Spleen (tissue), 11 donors: ENCODE data around the gene PHF21A. TPM values are rescaled to one million over a fixed set of nuclear protein-coding genes. Genes with fewer than 3 reads are reported as not detected.

Experiments
- DNase-seq: peaks from one replicate; pipeline ENCODE4 v3.0.0-alpha.2; 2020
- H3K27ac ChIP-seq, 8 donors: fragments of 200-600 bp; sonication (generic) in 7 of 8; 1 replicate in 4 of 8; 2 replicates in 4 of 8; pipeline versions ENCODE4 v1.5.0 to v1.8.0; 2016 to 2021; ENCODE audit warnings: inconsistent platforms in 4 of 8, mild to moderate bottlenecking in 4 of 8, moderate library complexity in 1 of 8
- H3K27me3 ChIP-seq, 7 donors: fragments of 200-600 bp; sonication (generic) in 6 of 7; replicated peaks in 1 of 7; 1 replicate in 4 of 7; 2 replicates in 3 of 7; pipeline versions ENCODE4 v1.5.0 to v1.8.0; 2016 to 2021; ENCODE audit warnings: inconsistent platforms in 3 of 7, mild to moderate bottlenecking in 1 of 7
- H3K36me3 ChIP-seq, 6 donors: fragments of 200-600 bp; sonication (generic) in 5 of 6; 1 replicate in 4 of 6; 2 replicates in 2 of 6; pipeline versions ENCODE4 v1.5.0 to v1.8.0; 2016 to 2021; ENCODE audit warnings: inconsistent platforms in 2 of 6
- H3K4me1 ChIP-seq, 6 donors: fragments of 200-600 bp; sonication (generic) in 5 of 6; 1 replicate in 3 of 6; 2 replicates in 3 of 6; pipeline versions ENCODE4 v1.5.0 to v1.8.0; 2016 to 2021; ENCODE audit warnings: inconsistent platforms in 3 of 6
- H3K4me3 ChIP-seq, 8 donors: fragments of 200-600 bp; sonication (generic) in 7 of 8; 1 replicate in 4 of 8; 2 replicates in 4 of 8; pipeline versions ENCODE4 v1.5.0 to v1.8.0; 2016 to 2021; ENCODE audit warnings: inconsistent platforms in 4 of 8, mild to moderate bottlenecking in 4 of 8, moderate library complexity in 2 of 8
- H3K9me3 ChIP-seq, 8 donors: fragments of 200-600 bp; sonication (generic) in 7 of 8; 1 replicate in 4 of 8; 2 replicates in 4 of 8; pipeline versions ENCODE4 v1.5.0 to v1.8.0; 2016 to 2021; ENCODE audit warnings: inconsistent platforms in 4 of 8
- POLR2A ChIP-seq, 3 donors: fragments of 450-650 bp; IDR thresholded peaks; one replicate each; pipeline ENCODE4 v1.5.1; 2017; ENCODE audit warnings: antibody characterized with exemption in 3 of 3, mild to moderate bottlenecking in 1 of 3
- POLR2AphosphoS5 ChIP-seq, 3 donors: sonication (generic); formaldehyde crosslinking; IDR thresholded peaks; one replicate each; pipeline ENCODE4 v1.5.1; 2017; ENCODE audit warnings: antibody characterized with exemption in 3 of 3
- WGBS, 5 donors: extraction: QIAGEN DNeasy Blood & Tissue Kit in 3 of 5; methylation state at CpG; one replicate each; pipeline versions ENCODE4 v1.1.5 to v1.1.7; 2013 to 2018; 5-methylcytosine and 5-hydroxymethylcytosine counted together
- intact Hi-C: fragments of 100-400 bp; cut with DNase I; formaldehyde crosslinking; loops from one replicate; pipeline ENCODE4 v1.15.0; 2023; ENCODE audit warnings: low total_unique reads
- polyA plus RNA-seq, 3 donors: library from polyadenylated mRNA; stranded (reverse); fragments of 200-250 nt; gene quantifications; one replicate each; pipeline ENCODE4 v1.2.1, GENCODE V29; 2013
- total RNA-seq, 7 donors: library from RNA; depleted of rRNA in 3 of 7; stranded (reverse); fragments of >200 nt in 3 of 7; fragmentation: NEBNext Ultra II Directional in 4 of 7; extraction: Animal tissue kit (Norgen Biotek cat#: 25700) in 4 of 7; gene quantifications; one replicate each; pipeline versions ENCODE4 v1.1.0 to v1.2.1, GENCODE V29; 2016 to 2021
- TF ChIP-seq, protein P1 (sequence below), 11 experiments: fragments of 200-600 bp in 7 of 11; fragments of 450-650 bp in 4 of 11; sonication (generic) in 4 of 11; IDR thresholded peaks in 8 of 11; conservative IDR thresholded peaks in 3 of 11; 1 replicate in 7 of 11; 2 replicates in 4 of 11; pipeline versions ENCODE4 v1.4.0 to v1.8.0; 2016 to 2021; ENCODE audit warnings: antibody characterized with exemption in 11 of 11, inconsistent platforms in 4 of 11, mild to moderate bottlenecking in 1 of 11
- donor health status: healthy with polysubstance abuse.
- donor health status: DM: no; HTN: no; CAD: no; lungs with moderate emphysema.
- donor health status: DM: no; HTN: no; CAD: no.
- donor health status: Bipolar disorder and iron deficiency.
- donor health status: healthy.
- donor health status: DM: no; HTN: no; CAD: no.
- donor health status: DM: yes; HTN: yes; CAD: no.

Gene PHF21A
- total and polyA plus RNA-seq, 10 donors, result 9.2 to 110 (median 79.7) TPM

DNA sequence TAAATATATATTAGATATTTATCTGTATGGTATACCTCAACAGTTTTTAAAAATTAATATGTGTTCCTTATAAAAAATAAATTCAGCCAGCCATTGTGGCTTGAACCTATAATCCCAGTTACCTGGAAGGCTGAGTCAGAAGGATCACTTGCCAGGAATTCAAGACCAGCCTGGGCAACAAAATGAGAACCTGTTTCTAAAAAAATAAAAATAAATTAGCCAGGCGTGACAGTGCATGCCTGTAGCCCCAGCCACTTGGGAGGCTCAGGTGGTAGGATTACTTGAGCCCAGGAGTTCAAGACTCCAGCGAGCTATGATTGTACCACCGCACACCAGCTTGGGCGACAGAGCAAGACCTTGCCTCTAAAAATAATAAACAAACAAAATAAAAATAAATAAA lies 54.9 kb downstream of the PHF21A start:
- TF ChIP-seq POLR2A (IDR thresholded peaks at IDR 0.05) (no peak), POLR2AphosphoS5 (IDR thresholded peaks at IDR 0.05) (no peak)
- TF ChIP-seq, protein P1, sequence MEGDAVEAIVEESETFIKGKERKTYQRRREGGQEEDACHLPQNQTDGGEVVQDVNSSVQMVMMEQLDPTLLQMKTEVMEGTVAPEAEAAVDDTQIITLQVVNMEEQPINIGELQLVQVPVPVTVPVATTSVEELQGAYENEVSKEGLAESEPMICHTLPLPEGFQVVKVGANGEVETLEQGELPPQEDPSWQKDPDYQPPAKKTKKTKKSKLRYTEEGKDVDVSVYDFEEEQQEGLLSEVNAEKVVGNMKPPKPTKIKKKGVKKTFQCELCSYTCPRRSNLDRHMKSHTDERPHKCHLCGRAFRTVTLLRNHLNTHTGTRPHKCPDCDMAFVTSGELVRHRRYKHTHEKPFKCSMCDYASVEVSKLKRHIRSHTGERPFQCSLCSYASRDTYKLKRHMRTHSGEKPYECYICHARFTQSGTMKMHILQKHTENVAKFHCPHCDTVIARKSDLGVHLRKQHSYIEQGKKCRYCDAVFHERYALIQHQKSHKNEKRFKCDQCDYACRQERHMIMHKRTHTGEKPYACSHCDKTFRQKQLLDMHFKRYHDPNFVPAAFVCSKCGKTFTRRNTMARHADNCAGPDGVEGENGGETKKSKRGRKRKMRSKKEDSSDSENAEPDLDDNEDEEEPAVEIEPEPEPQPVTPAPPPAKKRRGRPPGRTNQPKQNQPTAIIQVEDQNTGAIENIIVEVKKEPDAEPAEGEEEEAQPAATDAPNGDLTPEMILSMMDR (IDR thresholded peaks at IDR 0.05 in 8 of 11, conservative IDR thresholded peaks at IDR 0.05 in 3 of 11), result no peak

DNA sequence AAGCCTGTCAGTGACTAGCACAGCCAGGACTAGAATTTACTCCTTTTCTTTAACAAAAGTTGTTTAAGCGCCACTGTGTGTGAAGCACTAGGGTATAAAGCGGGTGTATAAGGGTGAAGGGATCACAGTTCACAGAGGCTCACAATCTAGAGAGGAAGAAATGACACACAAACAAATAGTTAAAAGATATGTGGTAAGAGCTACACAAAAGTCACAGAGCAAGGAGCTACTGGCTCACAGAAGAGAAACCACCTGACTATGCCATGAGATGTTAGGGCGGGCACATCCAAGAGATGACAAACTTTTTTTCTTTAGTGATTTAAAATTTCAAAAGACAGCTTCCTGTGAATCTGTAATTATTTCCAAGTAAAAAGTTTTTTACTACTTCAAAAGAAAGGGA lies 55.6 kb downstream of the PHF21A start:
- Histone ChIP-seq H3K4me3 (no peak overlapping the region), H3K27me3 (no peaks in the 10 kb centered on the region), H3K4me1 (no peaks in the 10 kb centered on the region), H3K27ac (no peak overlapping the region), H3K36me3 (peaks cover 0 to 78% (median 9%) of the 10 kb centered on the region in 6 donors), H3K9me3 (no peaks in the 10 kb centered on the region)
- intact Hi-C loops, result no loop called here
- 96 to 98% (median 96%) methylated on average over 3 of the region's 3 CpGs for WGBS, 5 donors
- TF ChIP-seq POLR2AphosphoS5 (IDR thresholded peaks at IDR 0.05), result no peak
- DNase-seq, result no peak

More for the DNA sequence above, 54.9 kb downstream of the PHF21A start:
- DNase-seq, result no peak
- H3K4me3 ChIP-seq, result no peak overlapping the region
- H3K36me3 ChIP-seq, result peaks cover 0 to 82% (median 9%) of the 10 kb centered on the region in 6 donors
- no peaks in the 10 kb centered on the region for H3K4me1 ChIP-seq
- no peaks in the 10 kb centered on the region for H3K27me3 ChIP-seq
- intact Hi-C loops, result no loop called here
- no peaks in the 10 kb centered on the region for H3K9me3 ChIP-seq
- no peak overlapping the region for H3K27ac ChIP-seq
- 89 to 96% (median 92%) methylated on average over 4 of the region's 4 CpGs for WGBS, 5 donors

- Histone ChIP-seq H3K4me3 (no peak overlapping the region), H3K36me3 (peaks cover 0 to 64% (median 6%) of the 10 kb centered on the region in 6 donors), H3K4me1 (no peaks in the 10 kb centered on the region), H3K27ac (no peak overlapping the region), H3K27me3 (no peaks in the 10 kb centered on the region), H3K9me3 (no peaks in the 10 kb centered on the region)
- intact Hi-C loops, result no loop called here
- no peak for DNase-seq
- TF ChIP-seq, protein P1 (IDR thresholded peaks at IDR 0.05 in 8 of 11, conservative IDR thresholded peaks at IDR 0.05 in 3 of 11), result no peak
- no peak for TF ChIP-seq POLR2AphosphoS5 (IDR thresholded peaks at IDR 0.05)
- no peak for TF ChIP-seq POLR2A (IDR thresholded peaks at IDR 0.05)
- 95 to 100% (median 98%) methylated on average over 2 of the region's 2 CpGs for WGBS, 5 donors
These were observed 57.0 kb downstream of the PHF21A start for GRCh38 chr11:46064221-46064620.

- no peaks in the 10 kb centered on the region for H3K9me3 ChIP-seq
- H3K36me3 ChIP-seq, result peaks cover 0 to 57% (median 5%) of the 10 kb centered on the region in 6 donors
- 81 to 95% (median 92%) methylated on average over 3 of the region's 3 CpGs for WGBS, 5 donors
- DNase-seq, result no peak
- H3K27me3 ChIP-seq, result no peaks in the 10 kb centered on the region
- no peak overlapping the region for H3K4me3 ChIP-seq
- no peaks in the 10 kb centered on the region for H3K4me1 ChIP-seq
- intact Hi-C loops, result no loop called here
- TF ChIP-seq POLR2A (IDR thresholded peaks at IDR 0.05) (no peak), POLR2AphosphoS5 (IDR thresholded peaks at IDR 0.05) (no peak)
- TF ChIP-seq, protein P1 (IDR thresholded peaks at IDR 0.05 in 8 of 11, conservative IDR thresholded peaks at IDR 0.05 in 3 of 11), result no peak
- no peak overlapping the region for H3K27ac ChIP-seq
These were observed 58.1 kb downstream of the PHF21A start for GRCh38 chr11:46063138-46063537.

- Histone ChIP-seq H3K36me3 (peaks cover 0 to 26% (median 0%) of the 10 kb centered on the region in 6 donors), H3K27ac (no peak overlapping the region), H3K9me3 (no peaks in the 10 kb centered on the region), H3K27me3 (no peaks in the 10 kb centered on the region), H3K4me1 (peaks cover 0 to 2% (median 0%) of the 10 kb centered on the region in 6 donors), H3K4me3 (no peak overlapping the region)
- intact Hi-C loops, result no loop called here
- DNase-seq, result no peak
- no peak for TF ChIP-seq POLR2AphosphoS5 (IDR thresholded peaks at IDR 0.05)
- no peak for TF ChIP-seq POLR2A (IDR thresholded peaks at IDR 0.05)
- TF ChIP-seq, protein P1 (IDR thresholded peaks at IDR 0.05 in 8 of 11, conservative IDR thresholded peaks at IDR 0.05 in 3 of 11), result no peak
- WGBS, 5 donors, result 98 to 100% (median 99%) methylated on average over 2 of the region's 2 CpGs
These were observed 61.2 kb downstream of the PHF21A start for GRCh38 chr11:46060013-46060412.
